ENCODE data around the gene SAMD11. TPM values are rescaled to one million over a fixed set of nuclear protein-coding genes. Genes with fewer than 3 reads are reported as not detected.

SAMD11 gene
- total and polyA plus RNA-seq, 2 of the 8 experiments (the other 6 are each of a cell fraction or from before 2014, with no cell fraction given): 0.18 to 0.30 TPM

- no peak overlapping the region; the same call in 1 of the 2 replicates for H2BK20ac ChIP-seq (ENCODE audit: low read length)
- H3K4me1 ChIP-seq (replicated peaks in 1 of 4; ENCODE audit: control insufficient read depth in 3 of 4, insufficient read depth in 4 of 4, low read length in 3 of 4): peaks cover 0 to 31% (median 18%) of the 10 kb centered on the region in 4 experiments; a peak in 6 of 7 replicates
- no peak for DNase-seq (ENCODE audit: low read depth in 1 of 2, low spot score in 2 of 2)
- H3K56ac ChIP-seq (replicated peaks; ENCODE audit: insufficient read length, low read depth, low read length): no peak overlapping the region
- no peaks in the 10 kb centered on the region for H3K9me3 ChIP-seq (ENCODE audit: insufficient read depth in 2 of 2, low read depth in 1 of 2, low read length in 1 of 2)
- H2BK12ac ChIP-seq (ENCODE audit: low read depth, low read length): peak overlapping the region; percentile 82; the same call in 1 of the 2 replicates
- peaks cover 6% of the 10 kb centered on the region; the same call in 1 of the 2 replicates for H3K23me2 ChIP-seq (ENCODE audit: low read depth, low read length)
- no peak overlapping the region for H3K23ac ChIP-seq (ENCODE audit: insufficient read length)
- H3K4me2 ChIP-seq (ENCODE audit: insufficient read depth in 1 of 2, low read depth in 2 of 2, low read length in 2 of 2): peak overlapping the region; percentile 48 to 55
- peak overlapping the region; percentile 83; the same call in 1 of the 2 replicates for H2BK15ac ChIP-seq (ENCODE audit: low read length)
- H2BK5ac ChIP-seq (ENCODE audit: low read depth, low read length): no peak overlapping the region
- no peak overlapping the region for H3K9ac ChIP-seq (replicated peaks in 1 of 4; ENCODE audit: extremely low read depth in 1 of 4, low read depth in 3 of 4, low read length in 3 of 4)
- H3K4ac ChIP-seq (replicated peaks; ENCODE audit: insufficient read length, low read depth, low read length): peak overlapping the region; percentile 69
- no peaks in the 10 kb centered on the region for H3K79me2 ChIP-seq (ENCODE audit: control insufficient read depth in 1 of 2, insufficient read depth in 2 of 2, low read length in 2 of 2)
- H2AFZ ChIP-seq (ENCODE audit: low read length): no peak overlapping the region
- H4K91ac ChIP-seq (replicated peaks; ENCODE audit: insufficient read length, low read length): peak overlapping the region; percentile 17
- 74% methylated on average over 13 of the region's 13 CpGs; no CpG with 5 or more reads in 1 of the 2 experiments for WGBS, 2 experiments (ENCODE audit: extremely low coverage in 1 of 2, insufficient coverage in 1 of 2, insufficient read length in 1 of 2, insufficient replicate concordance in 2 of 2, low coverage in 1 of 2, low lambda C conversion rate in 2 of 2, missing lambda C conversion rate in 1 of 2)
- H3K79me1 ChIP-seq (ENCODE audit: low read depth, low read length): no peaks in the 10 kb centered on the region
- H3K18ac ChIP-seq (ENCODE audit: extremely low read depth, low read length): peak overlapping the region; percentile 38; the same call in 1 of the 2 replicates
- no peak overlapping the region for H3K27ac ChIP-seq (ENCODE audit: low read depth, low read length)
- H4K20me1 ChIP-seq (replicated peaks in 1 of 2; ENCODE audit: control insufficient read depth in 1 of 2, insufficient read depth in 2 of 2, low read length in 2 of 2): peaks cover 13 to 24% of the 10 kb centered on the region in 2 experiments
- H4K8ac ChIP-seq (ENCODE audit: extremely low read depth, insufficient read depth, low read length): no peak overlapping the region
- no peak overlapping the region for H2BK120ac ChIP-seq (replicated peaks; ENCODE audit: low read depth, low read length)
- no peak overlapping the region for H3K14ac ChIP-seq (ENCODE audit: insufficient read length)
- peaks cover 0 to 8% (median 0%) of the 10 kb centered on the region in 4 experiments; a peak in 1 of 8 replicates for H3K36me3 ChIP-seq (ENCODE audit: control insufficient read depth in 2 of 4, insufficient read depth in 4 of 4, low read length in 3 of 4)
- no peak overlapping the region for H4K5ac ChIP-seq (ENCODE audit: insufficient read length, low read depth, low read length)
- no peak overlapping the region for H2AK5ac ChIP-seq (ENCODE audit: low read depth, low read length)
- POLR2A ChIA-PET (ENCODE audit: partially characterized antibody): interaction anchor here (0.6 to 1.4 kb wide), 4 partner anchors 19 to 111 kb away, joined by 3 read pairs; no protein-coding TSS in a partner anchor
- CTCF ChIA-PET (ENCODE audit: partially characterized antibody): interaction anchor here (0.6 to 3.0 kb wide), 7 partner anchors 9 to 141 kb away, joined by 3 to 20 read pairs (median 8); no protein-coding TSS in a partner anchor
- no peak for FAIRE-seq
- peaks cover 58 to 98% (median 88%) of the 10 kb centered on the region in 4 experiments for H3K27me3 ChIP-seq (replicated peaks in 1 of 4; ENCODE audit: control insufficient read depth in 3 of 4, extremely low read depth in 1 of 4, insufficient read depth in 3 of 4, low read length in 3 of 4)
- peak overlapping the region in 1 of 4 experiments; percentile 44; a peak in 3 of 8 replicates for H3K4me3 ChIP-seq (ENCODE audit: extremely low read depth in 1 of 4, insufficient read depth in 2 of 4, low read depth in 3 of 4, low read length in 4 of 4)
- TF ChIP-seq BACH1 (IDR thresholded peaks at IDR 0.05; ENCODE audit: low read length) (no peak), GTF2F1 (IDR thresholded peaks at IDR 0.05; ENCODE audit: borderline replicate concordance, low read depth, low read length) (no peak), ATF3 (IDR thresholded peaks at IDR 0.05; ENCODE audit: insufficient read depth, low read depth, low read length) (no peak), EZH2 (IDR thresholded peaks at IDR 0.05; ENCODE audit: low read depth, low read length, severe bottlenecking) (no peak), CEBPB (IDR thresholded peaks at IDR 0.05; ENCODE audit: low read depth, low read length) (no peak), BRCA1 (IDR thresholded peaks at IDR 0.05; ENCODE audit: low read depth, low read length) (no peak), JUND (IDR thresholded peaks at IDR 0.05; ENCODE audit: low read length) (no peak), YY1 (IDR thresholded peaks at IDR 0.05; ENCODE audit: low read depth, low read length) (no peak), CREB1 (IDR thresholded peaks at IDR 0.05) (no peak), TCF12 (IDR thresholded peaks at IDR 0.05; ENCODE audit: low read depth, low read length) (no peak), EP300 (IDR thresholded peaks at IDR 0.05; ENCODE audit: borderline replicate concordance in 1 of 2, low read depth in 2 of 2, low read length in 2 of 2) (no peak), CHD1 (IDR thresholded peaks at IDR 0.05; ENCODE audit: low read depth, low read length) (no peak), GABPA (IDR thresholded peaks at IDR 0.05; ENCODE audit: borderline replicate concordance, insufficient read depth, low read length) (no peak), SRF (IDR thresholded peaks at IDR 0.05; ENCODE audit: low read depth, low read length) (no peak)
Observed at GRCh38 chr1:920521-920920, 3.2 kb upstream of the SAMD11 start.
